Trophoblast cell (in vitro differentiated cells and primary cell): Measurements from ENCODE around the gene TNNI2.
A peak's percentile ranks its signal among the peaks of the same experiment; 100 is the strongest.

Experiments
- DNase-seq, 2 donors: peaks; one replicate each; pipeline ENCODE4 v3.0.0-alpha.2; 2016
- H2AFZ ChIP-seq: 2 replicates; pipeline ENCODE4 v1.6.1; 2013; ENCODE audit warnings: low read length, moderate library complexity, mild to moderate bottlenecking; ENCODE audit not compliant: insufficient read depth, poor library complexity
- H2AK5ac ChIP-seq: 2 replicates; pipeline ENCODE4 v1.6.1; 2013; ENCODE audit warnings: mild to moderate bottlenecking, low read length
- H2BK120ac ChIP-seq: 2 replicates; pipeline ENCODE4 v1.6.1; 2013; ENCODE audit warnings: low read length, mild to moderate bottlenecking, moderate library complexity; ENCODE audit not compliant: insufficient read depth, poor library complexity
- H2BK12ac ChIP-seq: 2 replicates; pipeline ENCODE4 v1.6.1; 2013; ENCODE audit warnings: mild to moderate bottlenecking, low read length, moderate library complexity
- H2BK5ac ChIP-seq: 2 replicates; pipeline ENCODE4 v1.6.1; 2013; ENCODE audit warnings: low read length, low read depth, moderate library complexity, mild to moderate bottlenecking; ENCODE audit not compliant: poor library complexity
- H3K14ac ChIP-seq: 2 replicates; pipeline ENCODE4 v1.6.1; 2013; ENCODE audit warnings: mild to moderate bottlenecking, low read length
- H3K18ac ChIP-seq: 2 replicates; pipeline ENCODE4 v1.6.1; 2013; ENCODE audit warnings: mild to moderate bottlenecking, low read length
- H3K23ac ChIP-seq: 2 replicates; pipeline ENCODE4 v1.6.1; 2013; ENCODE audit warnings: low read length
- H3K27ac ChIP-seq: 2 replicates; pipeline ENCODE4 v1.5.1; 2013; ENCODE audit warnings: low read depth, mild to moderate bottlenecking, inconsistent platforms, low read length, moderate library complexity
- H3K27me3 ChIP-seq: 2 replicates; pipeline ENCODE4 v1.6.1; 2013; ENCODE audit warnings: inconsistent platforms, mild to moderate bottlenecking, low read length, moderate library complexity; ENCODE audit not compliant: insufficient read depth
- H3K36me3 ChIP-seq, 2 experiments: 1 replicate in 1 of 2; 2 replicates in 1 of 2; pipeline ENCODE4 v1.6.1; 2013; ENCODE audit warnings: low read length in 2 of 2, mild to moderate bottlenecking in 2 of 2, moderate library complexity in 1 of 2; ENCODE audit not compliant: insufficient read depth in 2 of 2, control insufficient read depth in 1 of 2
- H3K4ac ChIP-seq: 2 replicates; pipeline ENCODE4 v1.6.1; 2013; ENCODE audit warnings: low read depth, mild to moderate bottlenecking, low read length, moderate library complexity
- H3K4me1 ChIP-seq, 2 experiments: 1 replicate in 1 of 2; 2 replicates in 1 of 2; pipeline ENCODE4 v1.6.1; 2013; ENCODE audit warnings: low read length in 2 of 2, mild to moderate bottlenecking in 2 of 2, moderate library complexity in 1 of 2; ENCODE audit not compliant: insufficient read depth in 2 of 2, control insufficient read depth in 1 of 2
- H3K4me2 ChIP-seq: 2 replicates; pipeline ENCODE4 v1.6.1; 2013; ENCODE audit warnings: inconsistent platforms, mild to moderate bottlenecking, low read length, moderate library complexity
- H3K4me3 ChIP-seq: 2 replicates; pipeline ENCODE4 v1.5.1; 2013; ENCODE audit warnings: mild to moderate bottlenecking, low read depth, low read length, inconsistent platforms
- H3K79me1 ChIP-seq: one replicate; pipeline ENCODE4 v1.6.1; 2013; ENCODE audit warnings: low read length
- H3K79me2 ChIP-seq: 2 replicates; pipeline ENCODE4 v1.6.1; 2013; ENCODE audit warnings: low read length, mild to moderate bottlenecking; ENCODE audit not compliant: control insufficient read depth, insufficient read depth, poor library complexity
- H3K9ac ChIP-seq: 2 replicates; pipeline ENCODE4 v1.6.1; 2013; ENCODE audit warnings: mild to moderate bottlenecking, low read length
- H3K9me3 ChIP-seq: 2 replicates; pipeline ENCODE4 v1.6.1; 2013; ENCODE audit warnings: low read depth, mild to moderate bottlenecking, control low read depth, inconsistent platforms, low read length; ENCODE audit not compliant: insufficient read depth
- H4K12ac ChIP-seq: 2 replicates; pipeline ENCODE4 v1.6.1; 2013; ENCODE audit warnings: low read depth, mild to moderate bottlenecking, low read length, moderate library complexity
- H4K8ac ChIP-seq: 2 replicates; pipeline ENCODE4 v1.6.1; 2013; ENCODE audit warnings: low read depth, mild to moderate bottlenecking, low read length, moderate library complexity
- H4K91ac ChIP-seq: one replicate; pipeline ENCODE4 v1.6.1; 2013; ENCODE audit warnings: low read depth, mild to moderate bottlenecking, low read length, moderate library complexity
- WGBS: extraction: QIAGEN DNeasy Blood & Tissue Kit; methylation state at CpG from one replicate; pipeline ENCODE4 v1.1.7; 2013; ENCODE audit warnings: missing lambda C conversion rate; ENCODE audit not compliant: insufficient read length, insufficient coverage; ENCODE audit errors: extremely low coverage; 5-methylcytosine and 5-hydroxymethylcytosine counted together

Gene TNNI2

DNA sequence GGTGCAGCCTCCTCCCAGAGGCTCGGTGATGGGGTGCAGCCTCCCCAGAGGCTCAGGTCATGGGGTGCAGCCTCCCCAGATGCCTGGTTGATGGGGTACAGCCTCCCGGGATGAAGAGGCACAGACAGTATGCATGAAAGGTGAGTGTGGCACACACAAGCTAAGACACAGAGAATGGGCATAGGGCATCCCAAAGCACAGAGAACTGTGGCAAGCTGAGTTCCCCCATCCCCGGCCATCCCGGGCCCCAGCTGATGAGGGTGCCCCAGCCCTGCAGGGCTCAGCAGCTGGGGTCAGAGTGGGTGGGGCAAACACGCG is 8.8 kb upstream of the TNNI2 start:
- no CpG with 5 or more reads among the region's 6 CpGs for WGBS
- Histone ChIP-seq H3K4me2 (no peak overlapping the region), H2BK5ac (peak overlapping the region; percentile 28), H2AK5ac (no peak overlapping the region), H3K27ac (peak overlapping the region; percentile 29), H3K4me1 (peaks cover 27 to 42% of the 10 kb centered on the region in 2 experiments), H2AFZ (no peak overlapping the region), H4K91ac (peak overlapping the region; percentile 82), H4K12ac (no peak overlapping the region), H3K79me2 (peaks cover 3% of the 10 kb centered on the region), H2BK12ac (no peak overlapping the region), H3K4me3 (no peak overlapping the region), H3K9ac (no peak overlapping the region), H3K23ac (no peak overlapping the region), H3K18ac (peak overlapping the region; percentile 11), H2BK120ac (peak overlapping the region; percentile 40), H3K36me3 (no peaks in the 10 kb centered on the region), H3K79me1 (peaks cover 24% of the 10 kb centered on the region), H3K27me3 (no peaks in the 10 kb centered on the region), H3K9me3 (no peaks in the 10 kb centered on the region), H3K14ac (no peak overlapping the region), H4K8ac (no peak overlapping the region), H3K4ac (peak overlapping the region; percentile 3)
- DNase-seq: no peak

DNA sequence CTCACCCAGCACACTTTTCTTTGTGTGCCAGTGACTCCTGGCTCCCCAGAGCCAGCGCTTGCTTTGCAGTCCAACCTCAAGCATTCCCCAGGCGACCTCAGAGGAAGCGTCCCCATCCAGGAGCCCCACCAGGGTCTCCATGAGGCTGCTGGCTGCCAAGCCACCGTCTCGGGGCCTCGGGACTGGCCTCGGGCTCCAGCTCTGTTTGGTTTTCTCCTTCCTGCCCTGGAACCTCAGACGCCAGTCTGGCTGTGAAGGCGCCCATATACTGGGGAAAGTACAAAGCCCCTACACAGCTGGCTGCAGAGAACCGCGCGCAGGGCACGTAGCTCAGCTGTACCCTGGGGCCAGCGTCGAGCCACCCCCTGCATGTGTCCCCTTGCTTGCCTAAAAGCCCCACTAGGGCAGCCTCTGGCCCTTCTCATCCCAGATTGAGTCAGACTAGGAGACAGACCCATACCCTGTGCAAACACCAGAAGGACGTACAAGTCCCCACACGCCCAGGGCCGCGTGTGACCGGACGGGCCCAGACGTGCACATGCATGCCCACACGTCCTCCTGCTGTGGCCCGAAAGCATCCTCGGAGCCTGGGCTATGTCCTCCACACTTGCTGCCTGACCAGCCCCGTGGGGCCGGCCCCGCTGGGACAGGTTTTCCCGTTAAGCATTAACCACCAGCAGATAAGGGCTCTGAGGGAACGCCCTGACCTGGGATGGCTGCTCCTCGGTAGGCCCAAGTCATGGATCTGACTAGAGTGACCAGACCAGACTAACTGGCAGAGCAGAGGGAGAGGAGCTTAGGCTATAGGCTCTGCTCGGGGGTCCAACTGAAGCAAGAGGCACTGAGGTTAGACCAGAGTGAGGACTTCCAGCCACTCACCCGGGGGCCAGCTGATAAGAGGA is 8.2 kb upstream of the TNNI2 start:
- H3K4me2 ChIP-seq: no peak overlapping the region
- no peak overlapping the region for H4K8ac ChIP-seq
- peak overlapping the region; percentile 29 for H3K27ac ChIP-seq
- DNase-seq: peak; percentile 99
- H3K79me1 ChIP-seq: peaks cover 28% of the 10 kb centered on the region
- H2AFZ ChIP-seq: no peak overlapping the region
- peak overlapping the region; percentile 28 for H2BK5ac ChIP-seq
- H3K27me3 ChIP-seq: no peaks in the 10 kb centered on the region
- peak overlapping the region; percentile 11 for H3K18ac ChIP-seq
- peak overlapping the region; percentile 40 for H2BK120ac ChIP-seq
- H3K23ac ChIP-seq: no peak overlapping the region
- peaks cover 3% of the 10 kb centered on the region for H3K79me2 ChIP-seq
- H4K12ac ChIP-seq: no peak overlapping the region
- no peak overlapping the region for H3K9ac ChIP-seq
- H3K9me3 ChIP-seq: no peaks in the 10 kb centered on the region
- no peak overlapping the region for H3K4ac ChIP-seq
- no peak overlapping the region for H2AK5ac ChIP-seq
- no peaks in the 10 kb centered on the region for H3K36me3 ChIP-seq
- H3K14ac ChIP-seq: peak overlapping the region; percentile 13
- peak overlapping the region; percentile 87 for H4K91ac ChIP-seq
- no CpG with 5 or more reads among the region's 33 CpGs for WGBS
- peaks cover 27 to 41% of the 10 kb centered on the region in 2 experiments for H3K4me1 ChIP-seq
- no peak overlapping the region for H3K4me3 ChIP-seq
- H2BK12ac ChIP-seq: peak overlapping the region; percentile 17

DNA sequence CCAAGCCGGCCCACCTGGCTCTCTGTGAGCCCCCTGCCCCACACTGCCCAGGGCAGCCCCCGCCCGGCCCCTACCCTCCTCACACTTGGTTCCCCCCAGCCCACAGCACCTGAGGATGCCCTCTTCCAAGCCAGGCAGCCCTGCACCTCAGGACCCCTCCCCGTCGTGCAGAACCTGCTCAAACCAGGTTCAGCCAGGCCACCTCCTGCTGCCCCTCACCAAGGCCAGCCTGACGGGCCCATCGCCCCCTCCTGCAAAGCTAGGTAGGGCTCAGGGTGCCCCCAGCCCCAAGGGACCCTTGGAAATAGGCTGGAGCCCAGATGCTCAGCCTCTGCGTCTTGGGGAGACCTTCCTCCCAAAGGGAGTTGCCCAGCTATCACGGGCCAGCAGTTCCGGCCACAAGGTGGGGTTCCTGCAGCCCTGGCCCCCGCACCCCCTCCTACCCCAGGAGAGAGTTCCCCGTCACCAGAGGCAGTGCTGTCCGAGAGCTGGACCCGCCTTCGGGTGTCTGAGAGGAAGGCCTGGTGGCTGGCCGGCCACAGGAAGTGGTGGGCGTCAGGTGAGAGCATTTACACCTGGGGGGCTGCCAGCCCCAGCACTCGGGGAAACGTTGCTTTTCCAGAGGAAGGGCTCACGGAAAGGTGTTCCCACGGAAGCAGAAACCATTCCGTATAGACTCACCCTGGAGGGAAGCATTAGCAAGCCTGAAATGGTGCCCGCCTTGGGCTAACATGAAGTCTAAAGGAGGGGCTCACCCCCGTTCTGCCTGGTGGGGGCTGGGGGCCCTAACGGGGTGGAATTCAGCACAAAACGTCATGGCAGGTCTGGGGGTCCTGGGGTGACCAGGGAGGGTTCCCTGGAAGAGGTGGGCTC is 7.2 kb upstream of the TNNI2 start:
- no peaks in the 10 kb centered on the region for H3K36me3 ChIP-seq
- no peak for DNase-seq
- no peaks in the 10 kb centered on the region for H3K27me3 ChIP-seq
- H2BK5ac ChIP-seq: peak overlapping the region; percentile 4
- peak overlapping the region; percentile 87 for H4K91ac ChIP-seq
- no peak overlapping the region for H3K4ac ChIP-seq
- WGBS: no CpG with 5 or more reads among the region's 26 CpGs
- H3K4me2 ChIP-seq: no peak overlapping the region
- no peak overlapping the region for H4K12ac ChIP-seq
- H4K8ac ChIP-seq: peak overlapping the region; percentile 66
- H3K4me1 ChIP-seq: peaks cover 27 to 41% of the 10 kb centered on the region in 2 experiments
- no peak overlapping the region for H2AFZ ChIP-seq
- peaks cover 28% of the 10 kb centered on the region for H3K79me1 ChIP-seq
- H3K9ac ChIP-seq: no peak overlapping the region
- H3K9me3 ChIP-seq: no peaks in the 10 kb centered on the region
- no peak overlapping the region for H3K23ac ChIP-seq
- H2BK120ac ChIP-seq: peak overlapping the region; percentile 48
- no peak overlapping the region for H3K4me3 ChIP-seq
- peak overlapping the region; percentile 37 for H3K27ac ChIP-seq
- H3K18ac ChIP-seq: peak overlapping the region; percentile 74
- H2AK5ac ChIP-seq: peak overlapping the region; percentile 80
- peak overlapping the region; percentile 69 for H2BK12ac ChIP-seq
- H3K14ac ChIP-seq: peak overlapping the region; percentile 55
- H3K79me2 ChIP-seq: peaks cover 3% of the 10 kb centered on the region

DNA sequence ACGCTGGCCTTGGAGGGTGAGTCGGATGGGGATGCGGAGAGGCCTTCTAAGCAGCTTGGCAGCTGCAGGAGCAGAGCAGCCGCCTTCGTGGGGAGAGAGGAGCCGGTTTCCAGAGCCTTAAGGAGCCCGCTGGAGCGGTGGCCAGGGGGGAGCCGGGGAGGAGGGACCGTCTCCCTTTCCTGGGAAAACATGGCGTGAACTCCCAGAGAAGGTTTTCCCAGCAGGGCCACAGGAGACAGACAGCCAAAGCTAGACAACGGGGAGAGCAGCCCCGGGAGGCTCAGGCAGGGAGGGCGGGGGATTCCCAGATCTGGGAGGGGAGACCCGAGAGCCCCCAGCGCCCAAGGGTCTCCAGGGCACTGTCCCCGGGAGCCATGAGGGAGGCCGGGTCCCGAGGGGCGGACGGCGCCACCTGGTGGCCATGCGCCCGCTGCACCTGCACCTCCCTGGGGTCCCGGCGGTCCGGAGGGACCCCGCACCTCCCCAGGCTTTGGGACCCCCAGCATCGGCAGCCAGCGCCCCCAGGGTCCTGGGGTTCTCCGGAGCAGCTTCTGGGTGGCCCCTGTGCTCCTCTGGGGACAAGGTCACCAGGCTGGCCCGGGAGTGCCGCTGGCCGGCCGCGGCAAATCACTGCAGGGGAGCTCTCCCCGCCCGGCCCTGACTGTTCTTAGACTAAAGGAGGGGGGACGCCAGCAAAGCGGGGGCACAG is 6.4 kb upstream of the TNNI2 start:
- no peak overlapping the region for H3K18ac ChIP-seq
- H3K4me3 ChIP-seq: no peak overlapping the region
- H4K12ac ChIP-seq: peak overlapping the region; percentile 3
- no peak overlapping the region for H3K23ac ChIP-seq
- H2BK5ac ChIP-seq: no peak overlapping the region
- no peaks in the 10 kb centered on the region for H3K27me3 ChIP-seq
- no peak overlapping the region for H3K4ac ChIP-seq
- H2BK120ac ChIP-seq: peak overlapping the region; percentile 56
- H3K9ac ChIP-seq: no peak overlapping the region
- no peaks in the 10 kb centered on the region for H3K9me3 ChIP-seq
- peak overlapping the region; percentile 13 for H3K14ac ChIP-seq
- peak overlapping the region; percentile 11 for H3K4me2 ChIP-seq
- no peaks in the 10 kb centered on the region for H3K36me3 ChIP-seq
- H2AFZ ChIP-seq: no peak overlapping the region
- DNase-seq: peak in 1 of 2 donors; percentile 60
- peaks cover 3% of the 10 kb centered on the region for H3K79me2 ChIP-seq
- H2AK5ac ChIP-seq: peak overlapping the region; percentile 18
- WGBS: no CpG with 5 or more reads among the region's 40 CpGs
- no peak overlapping the region for H3K27ac ChIP-seq
- H3K4me1 ChIP-seq: peaks cover 27 to 41% of the 10 kb centered on the region in 2 experiments
- peak overlapping the region; percentile 25 for H2BK12ac ChIP-seq
- H4K91ac ChIP-seq: peak overlapping the region; percentile 87
- H3K79me1 ChIP-seq: peaks cover 28% of the 10 kb centered on the region
- no peak overlapping the region for H4K8ac ChIP-seq
